Bronchial epithelial cell (primary cell): ENCODE results near the gene PRMT7. TPM values are rescaled to one million over a fixed set of nuclear protein-coding genes. Genes with fewer than 3 reads are reported as not detected.

Experiments
- DNase-seq: peaks from one replicate; pipeline ENCODE4 v3.0.0-alpha.2; 2010; ENCODE audit warnings: low read depth
- FAIRE-seq: peaks from 2 replicates; lab custom pipeline; 2011; peaks lifted over from hg19 to GRCh38; lab: Jason Lieb, UNC
- H3K27me3 ChIP-seq: 2 replicates; pipeline ENCODE4 v1.5.1; 2011; ENCODE audit warnings: low read length; ENCODE audit not compliant: control insufficient read depth, insufficient read depth
- H3K36me3 ChIP-seq: 2 replicates; pipeline ENCODE4 v1.5.1; 2011; ENCODE audit warnings: low read length; ENCODE audit not compliant: control insufficient read depth, insufficient read depth
- H3K4me3 ChIP-seq: 2 replicates; pipeline ENCODE4 v1.5.1; 2011; ENCODE audit warnings: mild to moderate bottlenecking, low read depth, low read length, control low read depth
- CTCF ChIP-seq: IDR thresholded peaks from 2 replicates; pipeline ENCODE4 v1.5.1; 2011; ENCODE audit warnings: mild to moderate bottlenecking, moderate library complexity, low read length, control low read depth, inconsistent platforms; ENCODE audit not compliant: insufficient read depth, severe bottlenecking
- total RNA-seq: library from RNA; depleted of rRNA; stranded (reverse); fragments of >200 nt; gene quantifications from 2 replicates; pipeline ENCODE4 v1.2.1, GENCODE V29; 2014

The PRMT7 gene
- total RNA-seq, 1 donor from 2014 or later = 36.9 TPM

- peaks cover 19% of the 10 kb centered on the region for H3K36me3 ChIP-seq
- H3K4me3 ChIP-seq = no peak overlapping the region
- FAIRE-seq = no peak
- no peaks in the 10 kb centered on the region for H3K27me3 ChIP-seq
- TF ChIP-seq CTCF = no peak
- no peak for DNase-seq
These were observed 47.1 kb downstream of the PRMT7 start for GRCh38 chr16:68357923-68358322.

- no peak for FAIRE-seq
- no peak for TF ChIP-seq CTCF
These were observed 48.1 kb downstream of the PRMT7 start for GRCh38 chr16:68358951-68359350.

GRCh38 chr16:68359398-68360191 lies 48.8 kb downstream of the PRMT7 start:
- peaks cover 11% of the 10 kb centered on the region for H3K36me3 ChIP-seq

More at GRCh38 chr16:68358951-68359350, 48.1 kb downstream of the PRMT7 start:
- Histone ChIP-seq H3K27me3 (peaks cover 8% of the 10 kb centered on the region), H3K36me3 (peaks cover 14% of the 10 kb centered on the region), H3K4me3 (no peak overlapping the region)
- DNase-seq = no peak

GRCh38 chr16:68360547-68360946 lies 49.7 kb downstream of the PRMT7 start:
- no peak for FAIRE-seq
- DNase-seq = no peak
- TF ChIP-seq CTCF = no peak

More at GRCh38 chr16:68359398-68360191, 48.8 kb downstream of the PRMT7 start:
- Histone ChIP-seq H3K4me3 (no peak overlapping the region), H3K27me3 (peaks cover 10% of the 10 kb centered on the region)
- FAIRE-seq = no peak
- no peak for TF ChIP-seq CTCF
- no peak for DNase-seq

GRCh38 chr16:68360956-68361355 lies 50.1 kb downstream of the PRMT7 start:
- TF ChIP-seq CTCF = no peak
- Histone ChIP-seq H3K36me3 (peaks cover 10% of the 10 kb centered on the region), H3K4me3 (no peak overlapping the region), H3K27me3 (peaks cover 12% of the 10 kb centered on the region)
- no peak for FAIRE-seq
- no peak for DNase-seq

More at GRCh38 chr16:68360547-68360946, 49.7 kb downstream of the PRMT7 start:
- no peak overlapping the region for H3K4me3 ChIP-seq
- H3K36me3 ChIP-seq = peaks cover 10% of the 10 kb centered on the region
- H3K27me3 ChIP-seq = peaks cover 12% of the 10 kb centered on the region

GRCh38 chr16:68361485-68361884 lies 50.7 kb downstream of the PRMT7 start:
- DNase-seq (peak; percentile 11), FAIRE-seq (no peak)
- H3K4me3 ChIP-seq = no peak overlapping the region
- peaks cover 12% of the 10 kb centered on the region for H3K27me3 ChIP-seq
- H3K36me3 ChIP-seq = peaks cover 9% of the 10 kb centered on the region
- no peak for TF ChIP-seq CTCF
